ENCODE data around the gene CIAPIN1.
"Not testable (repeated sequence)": the region's sequence is repeated elsewhere in the genome, so short reads cannot be mapped to it uniquely, and the experiment has no call there.

Gene CIAPIN1

GRCh38 chr16:57406881-57407280 lies 40.3 kb downstream of the CIAPIN1 start:
- TF ChIP-seq, protein P1, sequence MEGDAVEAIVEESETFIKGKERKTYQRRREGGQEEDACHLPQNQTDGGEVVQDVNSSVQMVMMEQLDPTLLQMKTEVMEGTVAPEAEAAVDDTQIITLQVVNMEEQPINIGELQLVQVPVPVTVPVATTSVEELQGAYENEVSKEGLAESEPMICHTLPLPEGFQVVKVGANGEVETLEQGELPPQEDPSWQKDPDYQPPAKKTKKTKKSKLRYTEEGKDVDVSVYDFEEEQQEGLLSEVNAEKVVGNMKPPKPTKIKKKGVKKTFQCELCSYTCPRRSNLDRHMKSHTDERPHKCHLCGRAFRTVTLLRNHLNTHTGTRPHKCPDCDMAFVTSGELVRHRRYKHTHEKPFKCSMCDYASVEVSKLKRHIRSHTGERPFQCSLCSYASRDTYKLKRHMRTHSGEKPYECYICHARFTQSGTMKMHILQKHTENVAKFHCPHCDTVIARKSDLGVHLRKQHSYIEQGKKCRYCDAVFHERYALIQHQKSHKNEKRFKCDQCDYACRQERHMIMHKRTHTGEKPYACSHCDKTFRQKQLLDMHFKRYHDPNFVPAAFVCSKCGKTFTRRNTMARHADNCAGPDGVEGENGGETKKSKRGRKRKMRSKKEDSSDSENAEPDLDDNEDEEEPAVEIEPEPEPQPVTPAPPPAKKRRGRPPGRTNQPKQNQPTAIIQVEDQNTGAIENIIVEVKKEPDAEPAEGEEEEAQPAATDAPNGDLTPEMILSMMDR (IDR thresholded peaks at IDR 0.05; ENCODE audit: control insufficient read depth, extremely low read depth, insufficient read depth) = no peak
- H3K4me3 ChIP-seq (ENCODE audit: low read depth, low read length) = no peak overlapping the region

GRCh38 chr16:57405097-57405496 lies 42.1 kb downstream of the CIAPIN1 start:
- no peak overlapping the region for H3K4me3 ChIP-seq (ENCODE audit: low read depth, low read length)
- TF ChIP-seq, protein P1 (IDR thresholded peaks at IDR 0.05; ENCODE audit: control insufficient read depth, extremely low read depth, insufficient read depth) = no peak
- no peak for DNase-seq (ENCODE audit: low read depth)

More at GRCh38 chr16:57406881-57407280, 40.3 kb downstream of the CIAPIN1 start:
- DNase-seq (ENCODE audit: low read depth) = no peak

GRCh38 chr16:57403965-57404817 lies 43.0 kb downstream of the CIAPIN1 start, which contains the start of gene CCL17:
Gene CCL17, plus strand, starts transcription at chr16:57404767. Its CDS starts 9,166 bp downstream, at chr16:57413933.
- no peak within 1 kb of the TSS for H3K4me3 ChIP-seq (ENCODE audit: low read depth, low read length)
- TF ChIP-seq, protein P1 (IDR thresholded peaks at IDR 0.05; ENCODE audit: control insufficient read depth, extremely low read depth, insufficient read depth) = no peak
- DNase-seq (ENCODE audit: low read depth) = no peak

- no peak for DNase-seq (ENCODE audit: low read depth)
- TF ChIP-seq, protein P1 (IDR thresholded peaks at IDR 0.05; ENCODE audit: control insufficient read depth, extremely low read depth, insufficient read depth) = no peak
- H3K4me3 ChIP-seq (ENCODE audit: low read depth, low read length) = no peak overlapping the region
Measured at GRCh38 chr16:57401943-57402640, 45.1 kb downstream of the CIAPIN1 start.

DNA sequence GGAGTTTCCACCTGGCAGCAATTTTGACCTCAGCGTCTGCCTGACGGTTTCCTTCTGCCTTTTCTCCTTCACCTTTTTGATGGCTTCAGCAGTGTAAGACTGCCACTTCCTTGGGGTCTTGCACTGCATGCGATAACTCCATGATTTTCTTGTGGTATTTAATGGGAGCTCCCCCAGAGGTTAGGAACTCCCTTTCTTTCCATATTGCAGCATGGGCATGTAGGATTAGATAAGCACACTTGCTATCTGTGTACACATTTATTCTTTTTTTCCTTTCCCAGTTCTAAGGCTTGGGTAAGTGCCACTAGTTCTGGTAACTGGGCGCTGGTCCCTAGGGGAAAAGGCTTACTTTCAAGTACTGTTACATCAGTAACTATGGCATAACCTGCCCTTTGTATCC lies 49.7 kb downstream of the CIAPIN1 start:
- DNase-seq (ENCODE audit: low read depth); H3K4me3 ChIP-seq (ENCODE audit: low read depth, low read length): not testable (repeated sequence)

- no peak for DNase-seq (ENCODE audit: low read depth)
- TF ChIP-seq, protein P1 (IDR thresholded peaks at IDR 0.05; ENCODE audit: control insufficient read depth, extremely low read depth, insufficient read depth) = no peak
- H3K4me3 ChIP-seq (ENCODE audit: low read depth, low read length) = no peak overlapping the region
Measured at GRCh38 chr16:57396786-57397185, 50.4 kb downstream of the CIAPIN1 start.

GRCh38 chr16:57395026-57395425 lies 52.2 kb downstream of the CIAPIN1 start:
- no peak overlapping the region for H3K4me3 ChIP-seq (ENCODE audit: low read depth, low read length)
- TF ChIP-seq, protein P1 (IDR thresholded peaks at IDR 0.05; ENCODE audit: control insufficient read depth, extremely low read depth, insufficient read depth) = no peak
- DNase-seq (ENCODE audit: low read depth) = no peak
